Motor neuron (in vitro differentiated cells): Measurements from ENCODE around the gene CPM. TPM values are rescaled to one million over a fixed set of nuclear protein-coding genes. Genes with fewer than 3 reads are reported as not detected.
A peak's percentile ranks its signal among the peaks of the same experiment; 100 is the strongest.

Experiments
- ATAC-seq, 8 experiments: fragments of 200-7000 bp; cut with Tn5 transposase; replicated peaks in 6 of 8; 2 replicates each; pipeline ENCODE4 v1.8.0; 2021; ENCODE audit warnings: mild to moderate bottlenecking in 8 of 8, moderate library complexity in 8 of 8
- H3K27ac ChIP-seq, 2 donors: fragments of 250-450 bp; sonication (Bioruptor Pico); 2 replicates each; pipeline ENCODE4 v1.9.0; 2021; ENCODE audit warnings: antibody characterized with exemption in 2 of 2, mild to moderate bottlenecking in 2 of 2, moderate library complexity in 1 of 2
- H3K4me1 ChIP-seq, 2 donors: fragments of 250-450 bp; sonication (Bioruptor Pico); replicated peaks in 1 of 2; 2 replicates each; pipeline ENCODE4 v1.6.1; 2021; ENCODE audit warnings: antibody characterized with exemption in 2 of 2, mild to moderate bottlenecking in 2 of 2, moderate library complexity in 1 of 2
- H3K4me3 ChIP-seq, 5 donors: fragments of 250-450 bp; sonication (Bioruptor Pico); 2 replicates each; pipeline ENCODE4 v1.9.0; 2021; ENCODE audit warnings: antibody characterized with exemption in 5 of 5, mild to moderate bottlenecking in 5 of 5, moderate library complexity in 4 of 5
- WGBS, 10 experiments: fragments of 450-650 bp; shearing (Covaris generic); methylation state at CpG; one replicate each; pipeline ENCODE4 v1.0.0; 2022; 5-methylcytosine and 5-hydroxymethylcytosine counted together
- in situ Hi-C, 9 experiments: fragments of 400-800 bp; cut with MboI; loops; one replicate each; pipeline ENCODE4 v1.15.0; 2021; ENCODE audit warnings: low sequenced_read_pairs in 9 of 9, low pct_unique_long_range_greater_than_20kb in 2 of 9; ENCODE audit not compliant: unreplicated experiment in 9 of 9
- total RNA-seq, 8 experiments: library from RNA; unstranded; fragments of 300-600 nt; gene quantifications; 2 replicates each; pipeline versions ENCODE4 v1.2.3 to v1.2.4, GENCODE V29; 2022

The CPM gene
- total RNA-seq, 8 experiments from 2014 or later = 0.21 to 28.9 (median 0.59) TPM

DNA sequence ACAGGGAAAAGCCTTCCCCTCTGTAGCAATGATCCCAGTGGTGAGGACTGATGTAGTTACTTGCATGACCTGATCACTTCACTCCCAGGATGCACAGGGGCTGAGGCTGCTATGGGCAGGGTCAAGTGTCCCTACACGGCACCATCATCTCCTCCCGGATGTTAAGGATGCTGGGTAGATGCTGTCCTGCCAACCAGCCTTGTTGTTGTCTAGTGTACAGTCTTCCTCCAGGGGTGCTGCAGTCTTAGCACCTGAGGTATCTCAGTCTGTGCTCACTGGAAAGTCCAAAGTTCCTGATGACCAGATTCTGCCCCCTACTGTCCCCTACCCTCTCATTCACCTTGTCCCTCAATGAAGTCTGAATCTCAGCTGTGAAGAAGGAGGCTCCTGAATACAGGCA lies 20.1 kb downstream of the CPM start:
- ATAC-seq = no peak
- 60 to 100% (median 75%) methylated on average over 1 to 2 of the region's 2 CpGs; no CpG with 5 or more reads in 7 of the 10 experiments for WGBS, 10 experiments

DNA sequence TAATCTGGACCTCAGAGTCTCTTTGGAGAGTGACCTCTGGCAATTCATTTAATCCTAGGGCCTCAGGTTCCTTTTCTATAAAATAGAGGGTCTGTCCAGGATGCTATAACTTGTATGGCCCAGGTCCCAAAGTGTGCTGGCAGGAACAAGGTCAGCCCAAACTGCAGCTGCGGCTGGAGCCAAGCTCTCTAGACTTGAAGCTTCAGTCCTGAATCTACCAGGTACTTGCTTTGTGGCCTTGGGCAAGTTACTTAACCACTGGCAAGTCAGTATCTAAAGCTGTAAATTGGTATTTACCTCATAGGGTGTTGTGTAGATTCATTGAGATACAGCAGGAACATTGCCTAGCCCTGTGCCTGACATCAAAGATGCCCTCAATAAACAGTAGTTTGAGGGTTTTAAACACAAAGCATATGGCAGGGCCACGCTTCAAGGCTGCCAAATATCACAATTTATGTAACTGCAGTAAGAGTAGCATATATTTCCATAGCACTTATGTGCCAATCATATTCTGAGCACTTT lies 21.7 kb downstream of the CPM start:
- Histone ChIP-seq H3K27ac (no peak overlapping the region), H3K4me3 (no peak overlapping the region), H3K4me1 (no peaks in the 10 kb centered on the region)
- no peak for ATAC-seq
- WGBS, 10 experiments = 29 to 80% (median 67%) methylated on average over 1 of the region's 2 CpGs; no CpG with 5 or more reads in 3 of the 10 experiments
- in situ Hi-C loops = no loop called here

More for the DNA sequence above, 20.1 kb downstream of the CPM start:
- H3K27ac ChIP-seq = no peak overlapping the region
- H3K4me3 ChIP-seq = no peak overlapping the region
- in situ Hi-C loops = no loop called here
- H3K4me1 ChIP-seq = no peaks in the 10 kb centered on the region

DNA sequence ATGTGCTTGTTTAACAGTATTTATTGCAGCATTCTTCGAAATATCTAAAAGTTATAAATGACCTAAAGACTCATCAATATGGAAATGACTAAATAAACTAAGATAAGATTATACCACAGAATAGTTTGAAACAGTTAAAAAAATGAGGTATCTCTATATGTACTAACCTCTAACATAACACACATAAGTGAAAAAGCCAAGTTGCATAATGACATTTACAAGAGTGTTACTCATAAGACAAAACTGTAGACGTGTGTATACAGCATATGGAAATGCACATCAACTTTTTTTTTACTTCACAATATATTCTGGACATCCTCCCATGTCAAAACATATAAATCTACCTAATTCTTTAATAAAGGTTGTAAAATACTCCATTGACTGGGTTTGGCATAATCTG lies 22.8 kb downstream of the CPM start:
- no peak overlapping the region for H3K27ac ChIP-seq
- ATAC-seq = no peak
- no peaks in the 10 kb centered on the region for H3K4me1 ChIP-seq
- 50 to 100% (median 89%) methylated on average over 1 to 2 of the region's 2 CpGs; no CpG with 5 or more reads in 1 of the 10 experiments for WGBS, 10 experiments
- in situ Hi-C loops = no loop called here
- H3K4me3 ChIP-seq = no peak overlapping the region

DNA sequence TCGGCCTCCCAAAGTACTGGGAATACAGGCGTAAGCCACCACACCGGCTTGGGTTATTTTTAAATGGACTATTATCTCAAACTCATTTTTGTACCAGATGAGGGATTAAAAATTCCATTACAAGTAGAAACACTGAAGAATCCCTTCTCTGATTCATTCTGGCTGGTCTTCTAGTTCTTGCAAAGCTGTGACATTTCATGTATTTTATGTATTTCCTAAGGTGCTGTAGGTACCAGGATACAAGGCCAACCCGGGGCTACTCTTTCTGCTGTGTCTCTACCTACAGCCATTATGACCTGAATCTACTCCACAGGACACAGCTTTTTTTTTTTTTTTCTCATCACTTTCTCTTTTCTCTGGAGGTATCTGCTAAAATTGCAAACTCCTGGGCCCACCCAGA lies 24.9 kb downstream of the CPM start:
- Histone ChIP-seq H3K27ac (no peak overlapping the region), H3K4me1 (no peaks in the 10 kb centered on the region), H3K4me3 (no peak overlapping the region)
- in situ Hi-C loops = no loop called here
- WGBS, 10 experiments = 18 to 100% (median 89%) methylated on average over 1 to 4 of the region's 4 CpGs; no CpG with 5 or more reads in 1 of the 10 experiments
- ATAC-seq = no peak

DNA sequence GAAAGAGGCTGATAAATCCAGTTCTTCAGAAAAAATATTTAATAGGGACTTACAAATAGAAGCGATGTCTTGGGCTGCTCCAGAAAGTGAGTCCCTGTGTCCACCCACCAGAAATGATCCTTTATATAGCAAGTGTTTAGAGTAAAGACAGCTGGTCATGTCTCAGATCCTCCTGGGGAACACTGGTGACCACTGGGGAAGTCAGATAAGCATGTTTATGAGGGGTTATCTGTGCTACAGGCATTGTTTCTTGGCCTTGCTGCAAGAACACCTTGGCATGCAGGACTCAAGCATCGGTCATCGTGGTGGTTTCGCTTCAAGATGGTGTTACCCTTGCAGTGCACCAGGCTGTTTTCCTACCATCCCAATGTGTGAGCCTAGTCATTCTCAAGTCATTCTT lies 27.2 kb downstream of the CPM start:
- 80 to 100% (median 99%) methylated on average over 1 to 4 of the region's 4 CpGs; no CpG with 5 or more reads in 2 of the 10 experiments for WGBS, 10 experiments
- in situ Hi-C loops = no loop called here
- Histone ChIP-seq H3K4me3 (no peak overlapping the region), H3K27ac (no peak overlapping the region), H3K4me1 (no peaks in the 10 kb centered on the region)
- no peak for ATAC-seq

DNA sequence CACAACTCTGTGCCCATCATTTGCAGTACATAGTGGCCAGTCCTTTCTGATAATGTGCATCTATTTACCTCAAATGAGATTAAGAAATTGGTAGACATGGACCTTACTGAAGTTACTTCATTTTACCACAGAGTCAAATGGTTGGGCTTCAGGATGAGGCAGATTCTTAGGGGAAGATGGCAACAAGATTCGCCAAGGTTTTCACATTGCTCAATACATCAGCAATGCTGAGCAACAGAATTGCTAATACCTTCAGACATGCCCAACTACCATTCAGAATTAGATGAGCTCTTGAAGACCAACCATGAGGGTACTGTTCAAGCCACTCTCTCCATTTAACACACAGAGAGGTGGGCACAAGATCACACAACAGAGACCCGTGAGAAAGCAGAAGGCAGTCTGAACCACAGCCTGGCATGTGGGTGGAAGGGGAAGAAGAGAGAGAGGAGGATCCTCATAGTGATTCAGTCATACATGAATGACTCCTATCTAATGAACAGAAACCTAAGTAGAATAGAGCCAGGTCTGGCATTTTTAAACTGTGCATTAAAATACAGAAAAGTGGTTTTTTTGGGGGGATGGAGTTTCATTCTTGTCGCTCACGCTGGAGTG lies 28.5 kb downstream of the CPM start:
- Histone ChIP-seq H3K4me1 (no peaks in the 10 kb centered on the region), H3K27ac (no peak overlapping the region), H3K4me3 (no peak overlapping the region)
- peak in 1 of 8 experiments; percentile 47 for ATAC-seq
- WGBS, 10 experiments = 67 to 100% (median 86%) methylated on average over 1 to 4 of the region's 4 CpGs; no CpG with 5 or more reads in 4 of the 10 experiments
- in situ Hi-C loops = no loop called here

DNA sequence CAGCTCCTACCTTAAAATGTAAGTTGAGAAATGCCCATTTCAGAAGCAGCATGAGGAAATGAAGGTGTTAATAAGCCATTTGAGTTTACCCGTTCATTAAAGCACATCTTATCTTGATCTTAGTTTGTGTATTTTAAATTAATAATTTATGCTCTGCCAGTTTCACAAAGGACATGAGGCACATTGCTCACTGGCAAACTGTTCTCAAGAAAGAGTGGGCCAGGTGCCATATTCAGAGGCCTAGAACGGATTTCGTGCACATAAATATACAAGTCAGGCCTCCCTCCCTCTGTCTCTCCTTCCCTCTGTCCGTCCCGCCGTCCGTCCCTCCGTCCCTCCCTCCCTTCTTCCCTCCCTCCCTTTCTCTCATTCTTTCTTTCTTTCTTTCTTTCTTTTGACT lies 29.5 kb downstream of the CPM start:
- WGBS, 10 experiments = 60 to 100% (median 100%) methylated on average over 1 to 8 of the region's 8 CpGs; no CpG with 5 or more reads in 3 of the 10 experiments
- Histone ChIP-seq H3K27ac (no peak overlapping the region), H3K4me3 (no peak overlapping the region), H3K4me1 (no peaks in the 10 kb centered on the region)
- in situ Hi-C loops = no loop called here
- no peak for ATAC-seq

DNA sequence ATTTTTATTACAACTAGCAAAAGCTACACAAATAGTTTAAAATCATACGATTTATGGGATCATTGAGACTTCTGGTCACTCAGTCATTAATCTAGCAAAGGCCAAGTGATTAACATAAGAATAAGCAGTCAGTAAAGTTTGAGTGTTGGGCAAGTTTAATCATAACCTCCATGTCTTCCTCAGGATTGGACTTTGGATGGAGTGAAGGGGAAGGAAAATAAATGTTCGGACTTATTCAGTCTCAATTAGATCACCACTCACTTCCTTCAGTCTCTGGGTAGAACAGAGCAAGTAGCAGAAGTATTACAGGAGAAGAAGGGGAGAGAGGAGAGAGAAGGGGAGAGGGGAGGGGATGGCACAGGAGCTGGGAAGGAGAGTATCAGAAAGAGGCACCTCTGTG lies 31.4 kb downstream of the CPM start:
- in situ Hi-C loops = no loop called here
- Histone ChIP-seq H3K4me1 (no peaks in the 10 kb centered on the region), H3K4me3 (no peak overlapping the region), H3K27ac (no peak overlapping the region)
- 60 to 100% (median 91%) methylated on average over 1 to 2 of the region's 2 CpGs; no CpG with 5 or more reads in 1 of the 10 experiments for WGBS, 10 experiments
- no peak for ATAC-seq

DNA sequence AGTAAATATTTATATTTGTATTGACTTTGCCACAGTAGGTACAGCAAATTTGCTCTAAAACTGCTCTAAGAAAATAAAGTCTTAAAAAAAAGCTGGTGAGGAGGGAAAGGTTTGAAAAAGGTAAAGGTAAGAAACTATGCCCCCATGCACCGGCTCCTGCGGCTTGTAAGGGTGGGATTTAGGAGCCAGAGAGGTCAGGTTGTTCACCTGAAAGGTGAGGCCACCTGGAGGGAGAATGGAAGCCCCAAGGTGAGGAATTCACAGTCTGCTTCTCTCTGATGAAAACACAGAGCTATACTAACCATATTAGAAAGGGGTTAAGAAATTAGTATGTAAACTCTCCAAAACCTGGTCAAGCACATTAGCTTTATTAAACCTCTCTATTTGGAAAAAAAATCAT lies 31.8 kb downstream of the CPM start:
- WGBS, 10 experiments = 73 to 100% (median 96%) methylated on average over 2 of the region's 2 CpGs; no CpG with 5 or more reads in 5 of the 10 experiments
- Histone ChIP-seq H3K4me1 (no peaks in the 10 kb centered on the region), H3K27ac (no peak overlapping the region), H3K4me3 (no peak overlapping the region)
- in situ Hi-C loops = no loop called here
- no peak for ATAC-seq

DNA sequence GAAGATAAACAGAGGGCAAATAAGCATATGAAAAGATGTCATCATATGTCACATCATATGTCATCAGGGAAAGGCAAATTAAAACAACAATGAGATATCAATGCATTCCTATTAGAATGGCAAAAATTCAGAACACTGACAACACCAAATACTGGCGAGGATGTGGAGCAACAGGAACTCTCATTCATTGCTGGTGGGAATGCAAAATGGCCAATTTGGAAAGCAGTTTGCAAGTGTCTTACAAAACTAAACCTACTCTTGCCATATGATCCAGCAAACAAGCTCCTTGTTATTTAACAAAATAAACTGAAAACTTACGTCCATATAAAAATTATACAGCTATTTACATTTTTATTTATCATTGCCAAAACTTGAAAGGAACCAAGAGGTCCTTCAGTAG lies 32.7 kb downstream of the CPM start:
- ATAC-seq = no peak

DNA sequence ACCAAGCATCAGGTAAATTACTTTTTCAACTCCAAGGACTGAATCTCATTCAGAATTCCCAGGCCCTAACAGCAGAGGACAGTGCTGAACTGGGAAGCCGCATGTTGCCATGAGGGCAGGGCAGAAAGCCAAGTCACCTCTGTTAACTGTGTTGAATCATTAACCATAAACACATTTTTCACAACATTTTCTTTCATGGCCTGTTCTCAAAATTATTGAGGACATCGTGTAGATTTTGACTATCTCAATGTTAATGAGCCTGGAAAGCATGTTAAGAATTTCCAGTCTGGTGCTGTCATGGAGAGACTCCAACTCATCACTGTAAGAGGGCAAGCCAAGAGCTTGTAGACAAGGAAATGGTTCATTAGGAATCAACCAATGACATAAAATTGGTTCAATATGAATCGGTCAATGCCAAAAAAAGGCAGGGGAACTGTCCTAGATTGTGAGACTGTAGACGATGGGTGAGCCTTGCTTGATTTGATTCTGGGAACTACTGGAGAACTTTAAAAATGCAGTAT lies 33.7 kb downstream of the CPM start:
- peak in 4 of 8 experiments; percentile 39 to 93 (median 62) for ATAC-seq
- Histone ChIP-seq H3K4me1 (no peaks in the 10 kb centered on the region), H3K4me3 (no peak overlapping the region), H3K27ac (no peak overlapping the region)
- WGBS, 10 experiments = 0 to 87% (median 78%) methylated on average over 1 to 3 of the region's 4 CpGs; no CpG with 5 or more reads in 1 of the 10 experiments
- in situ Hi-C loops = no loop called here

More for the DNA sequence above, 32.7 kb downstream of the CPM start:
- Histone ChIP-seq H3K27ac (no peak overlapping the region), H3K4me3 (no peak overlapping the region), H3K4me1 (no peaks in the 10 kb centered on the region)
- 38 to 92% (median 67%) methylated on average over 1 to 2 of the region's 2 CpGs for WGBS, 10 experiments
- in situ Hi-C loops = no loop called here

DNA sequence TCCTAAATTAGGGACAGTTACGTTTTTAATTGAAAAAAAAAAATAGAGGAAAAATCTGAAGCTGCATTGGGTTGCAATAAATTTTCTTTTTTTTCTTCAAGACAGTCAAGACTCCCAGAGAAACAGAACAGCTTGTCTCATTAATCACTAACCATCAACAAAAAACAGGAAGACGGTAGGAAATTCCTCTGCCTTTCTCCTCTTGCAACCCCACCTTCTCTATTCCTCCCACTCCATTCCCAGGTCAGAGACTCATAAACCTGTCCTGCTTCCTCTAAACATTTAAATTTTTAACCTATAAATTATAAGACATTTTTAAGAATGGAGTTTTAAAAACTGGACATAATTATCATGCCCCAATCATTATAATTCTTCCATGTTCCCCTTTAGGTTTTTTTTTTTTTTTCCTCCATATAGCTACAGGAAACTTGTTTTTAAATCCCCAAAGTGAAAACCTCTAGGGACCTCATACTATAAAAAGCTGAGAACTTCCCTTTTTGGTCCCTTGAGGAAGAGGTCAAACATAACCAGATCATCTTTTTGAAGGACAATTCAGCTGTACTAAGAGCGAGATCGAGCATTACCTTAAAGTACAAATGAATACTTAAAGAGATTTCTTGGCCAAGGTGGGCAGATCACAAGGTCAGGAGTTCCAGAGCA lies 36.0 kb downstream of the CPM start:
- no peak overlapping the region for H3K4me3 ChIP-seq
- in situ Hi-C loops = no loop called here
- no peak overlapping the region for H3K27ac ChIP-seq
- no peaks in the 10 kb centered on the region for H3K4me1 ChIP-seq
- ATAC-seq = no peak
- 63 to 100% (median 80%) methylated on average over 2 to 4 of the region's 4 CpGs; no CpG with 5 or more reads in 2 of the 10 experiments for WGBS, 10 experiments

DNA sequence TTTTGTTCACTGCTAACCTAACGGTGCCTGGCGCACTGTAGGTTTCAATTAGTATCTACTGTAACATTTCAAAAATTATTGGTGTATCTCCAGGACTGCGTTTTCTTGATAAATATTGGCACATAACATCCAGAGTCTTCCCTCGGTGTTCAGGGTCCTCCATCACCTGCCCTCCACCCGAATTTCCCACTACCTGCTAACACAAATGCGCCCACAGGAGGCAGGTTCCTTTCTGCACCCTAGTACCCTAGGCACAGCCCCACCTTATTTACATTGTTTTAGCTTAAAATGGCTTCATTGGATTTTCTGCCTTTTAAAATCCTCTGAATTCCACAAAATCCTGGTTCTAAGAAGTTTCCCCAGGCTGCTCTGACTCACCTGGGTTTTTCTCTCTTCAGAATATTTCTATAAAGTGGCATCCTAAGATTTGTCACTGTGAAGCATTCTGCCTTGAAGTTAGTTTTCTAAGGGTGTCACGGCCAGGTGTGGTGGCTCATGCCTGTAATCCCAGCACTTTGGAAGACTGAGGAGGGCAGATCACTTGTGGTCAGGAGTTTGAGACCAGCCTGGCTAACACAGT lies 38.6 kb downstream of the CPM start:
- no peaks in the 10 kb centered on the region for H3K4me1 ChIP-seq
- WGBS, 10 experiments = 71 to 100% (median 83%) methylated on average over 2 to 6 of the region's 7 CpGs; no CpG with 5 or more reads in 1 of the 10 experiments
- no peak overlapping the region for H3K4me3 ChIP-seq
- H3K27ac ChIP-seq = no peak overlapping the region
- no peak for ATAC-seq
- in situ Hi-C loops = no loop called here
